Neural cell (in vitro differentiated cells): ENCODE data around the gene NCF2. TPM values are rescaled to one million over a fixed set of nuclear protein-coding genes. Genes with fewer than 3 reads are reported as not detected.

Source experiments
- H2AFZ ChIP-seq: fragments of 200-600, 300-800 bp; sonication (generic), shearing (Covaris generic); 2 replicates; pipeline ENCODE4 v1.6.0; 2014; ENCODE audit warnings: low read depth, mild to moderate bottlenecking, antibody characterized with exemption, low read length, moderate library complexity
- H3F3A ChIP-seq: fragments of 200-600 bp; shearing (Covaris generic); 2 replicates; pipeline ENCODE4 v1.6.1; 2016; ENCODE audit warnings: mild to moderate bottlenecking, moderate library complexity, mixed read lengths, antibody characterized with exemption, low read length; ENCODE audit not compliant: insufficient read depth, poor library complexity, severe bottlenecking
- H3K27ac ChIP-seq: fragments of 200-600, 300-800 bp; sonication (generic), shearing (Covaris generic); 2 replicates; pipeline ENCODE4 v1.5.1; 2014; ENCODE audit warnings: mild to moderate bottlenecking, low read length, moderate library complexity
- H3K27me3 ChIP-seq: fragments of 300-800, 200-600 bp; sonication (generic), shearing (Covaris generic); 2 replicates; pipeline ENCODE4 v1.6.0; 2014; ENCODE audit warnings: mild to moderate bottlenecking, low read depth, low read length, moderate library complexity; ENCODE audit not compliant: insufficient read depth
- H3K36me3 ChIP-seq: fragments of 300-800, 200-600 bp; sonication (generic), shearing (Covaris generic); 2 replicates; pipeline ENCODE4 v1.5.1; 2014; ENCODE audit warnings: mild to moderate bottlenecking, antibody characterized with exemption, low read length, moderate library complexity; ENCODE audit not compliant: insufficient read depth
- H3K4me2 ChIP-seq: fragments of 300-800, 200-600 bp; sonication (generic), shearing (Covaris generic); 2 replicates; pipeline ENCODE4 v1.6.0; 2014; ENCODE audit warnings: mild to moderate bottlenecking, low read length
- H3K4me3 ChIP-seq: fragments of 300-800, 200-600 bp; sonication (generic), shearing (Covaris generic); 2 replicates; pipeline ENCODE4 v1.5.1; 2014; ENCODE audit warnings: mild to moderate bottlenecking, low read length, moderate library complexity
- H3K79me2 ChIP-seq: fragments of 200-600 bp; shearing (Covaris generic); replicated peaks from 2 replicates; pipeline ENCODE4 v1.6.0; 2014; ENCODE audit warnings: mild to moderate bottlenecking, low read length, moderate library complexity; ENCODE audit not compliant: insufficient read depth
- H3K9ac ChIP-seq: fragments of 300-800, 200-600 bp; sonication (generic), shearing (Covaris generic); 2 replicates; pipeline ENCODE4 v1.6.1; 2016; ENCODE audit warnings: mild to moderate bottlenecking, low read length, mixed read lengths
- H3K9me2 ChIP-seq: fragments of 200-600 bp; shearing (Covaris generic); 2 replicates; pipeline ENCODE4 v1.6.1; 2016; ENCODE audit warnings: mild to moderate bottlenecking, low read length, mixed read lengths; ENCODE audit not compliant: insufficient read depth
- H3K9me3 ChIP-seq: fragments of 200-600, 300-800 bp; sonication (generic), shearing (Covaris generic); 2 replicates; pipeline ENCODE4 v1.6.1; 2016; ENCODE audit warnings: mild to moderate bottlenecking, mixed run types, low read length, moderate library complexity, mixed read lengths
- H4K20me1 ChIP-seq: fragments of 200-600 bp; shearing (Covaris generic); 2 replicates; pipeline ENCODE4 v1.6.1; 2016; ENCODE audit warnings: mild to moderate bottlenecking, mixed run types; ENCODE audit not compliant: insufficient read depth
- CTCF ChIP-seq: fragments of 450-650 bp; IDR thresholded peaks from 2 replicates; pipeline ENCODE4 v1.5.1; 2014; ENCODE audit warnings: antibody characterized with exemption, mild to moderate bottlenecking, moderate library complexity; ENCODE audit not compliant: poor library complexity, severe bottlenecking
- EP300 ChIP-seq: fragments of 450-650 bp; conservative IDR thresholded peaks from 2 replicates; pipeline ENCODE4 v1.6.1; 2014; ENCODE audit warnings: antibody characterized with exemption, mild to moderate bottlenecking, moderate library complexity; ENCODE audit not compliant: poor library complexity, severe bottlenecking
- EZH2 ChIP-seq: fragments of 200-600, 300-800 bp; shearing (Covaris generic), sonication (generic); IDR thresholded peaks from 2 replicates; pipeline ENCODE4 v1.6.1; 2014; ENCODE audit warnings: antibody characterized with exemption, low read length, borderline replicate concordance, mild to moderate bottlenecking; ENCODE audit not compliant: insufficient read depth, poor library complexity, severe bottlenecking
- MXI1 ChIP-seq: fragments of 450-650 bp; conservative IDR thresholded peaks from 2 replicates; pipeline ENCODE4 v1.6.1; 2014; ENCODE audit warnings: antibody characterized with exemption, mild to moderate bottlenecking; ENCODE audit not compliant: poor library complexity, severe bottlenecking
- POLR2AphosphoS5 ChIP-seq: IDR thresholded peaks from 2 replicates; pipeline ENCODE4 v1.6.1; 2012
- RAD21 ChIP-seq: fragments of 450-650 bp; conservative IDR thresholded peaks from 2 replicates; pipeline ENCODE4 v1.6.1; 2014; ENCODE audit warnings: antibody characterized with exemption, mild to moderate bottlenecking, moderate library complexity
- REST ChIP-seq: IDR thresholded peaks from 2 replicates; pipeline ENCODE4 v1.6.1; 2012; ENCODE audit warnings: borderline replicate concordance
- SMC3 ChIP-seq: fragments of 450-650 bp; conservative IDR thresholded peaks from 2 replicates; pipeline ENCODE4 v1.6.1; 2014; ENCODE audit warnings: antibody characterized with exemption, mild to moderate bottlenecking, moderate library complexity; ENCODE audit not compliant: poor library complexity
- TAF1 ChIP-seq: IDR thresholded peaks from 2 replicates; pipeline ENCODE4 v1.6.1; 2012; ENCODE audit warnings: low read depth
- polyA plus RNA-seq: library from polyadenylated mRNA; depleted of rRNA; stranded (reverse); fragments of >200 nt; gene quantifications from 2 replicates; pipeline ENCODE4 v1.2.3, GENCODE V29; 2014

Gene NCF2
- polyA plus RNA-seq, 1 donor from 2014 or later, result not detected

- Histone ChIP-seq H3K36me3 (no peaks in the 10 kb centered on the region), H3K27me3 (no peaks in the 10 kb centered on the region), H3K79me2 (no peaks in the 10 kb centered on the region), H3K4me2 (no peak overlapping the region), H4K20me1 (no peaks in the 10 kb centered on the region), H3K9me3 (no peaks in the 10 kb centered on the region), H3K9ac (no peak overlapping the region), H3F3A (no peaks in the 10 kb centered on the region), H3K27ac (no peak overlapping the region), H3K4me3 (no peak overlapping the region), H3K9me2 (no peaks in the 10 kb centered on the region), H2AFZ (no peak overlapping the region)
- no peak for TF ChIP-seq TAF1
- TF ChIP-seq RAD21, result no peak
- no peak for TF ChIP-seq MXI1
- TF ChIP-seq EP300, result no peak
- no peak for TF ChIP-seq REST
- no peak for TF ChIP-seq EZH2
- no peak for TF ChIP-seq CTCF
- TF ChIP-seq POLR2AphosphoS5, result no peak
- TF ChIP-seq SMC3, result no peak
Measured at GRCh38 chr1:183566026-183566425, 24.2 kb downstream of the NCF2 start.

- no peaks in the 10 kb centered on the region for H4K20me1 ChIP-seq
- H3K9ac ChIP-seq, result no peak overlapping the region
- TF ChIP-seq RAD21, result no peak
- TF ChIP-seq EZH2, result no peak
- TF ChIP-seq CTCF, result no peak
- no peak for TF ChIP-seq POLR2AphosphoS5
- TF ChIP-seq REST, result no peak
- TF ChIP-seq MXI1, result no peak
- no peak for TF ChIP-seq EP300
- no peaks in the 10 kb centered on the region for H3K79me2 ChIP-seq
- H3K36me3 ChIP-seq, result no peaks in the 10 kb centered on the region
- H2AFZ ChIP-seq, result no peak overlapping the region
- no peaks in the 10 kb centered on the region for H3K9me3 ChIP-seq
- no peak overlapping the region for H3K27ac ChIP-seq
- H3K9me2 ChIP-seq, result no peaks in the 10 kb centered on the region
- H3K4me2 ChIP-seq, result no peak overlapping the region
- no peaks in the 10 kb centered on the region for H3F3A ChIP-seq
- no peaks in the 10 kb centered on the region for H3K27me3 ChIP-seq
- no peak overlapping the region for H3K4me3 ChIP-seq
Measured at GRCh38 chr1:183565261-183565660, 25.0 kb downstream of the NCF2 start.
